ENCODE results near the gene AQP6.

Gene AQP6

GRCh38 chr12:49944046-49944445, 28.7 kb upstream of the AQP6 start:
- H3K36me3 ChIP-seq (ENCODE audit: insufficient read depth, low read length): no peaks in the 10 kb centered on the region
- peaks cover 20% of the 10 kb centered on the region for H3K4me1 ChIP-seq (ENCODE audit: insufficient read depth, low read length)
- no peak overlapping the region for H3K27ac ChIP-seq (ENCODE audit: low read depth, low read length)
- H3K27me3 ChIP-seq (ENCODE audit: insufficient read depth, low read length): peaks cover 13% of the 10 kb centered on the region; the same call in 1 of the 2 replicates
- H3K4me3 ChIP-seq (ENCODE audit: low read length): no peak overlapping the region
- 91% methylated on average over 4 of the region's 5 CpGs for WGBS
- H3K9ac ChIP-seq (ENCODE audit: low read depth, low read length): no peak overlapping the region
- H3K9me3 ChIP-seq (ENCODE audit: insufficient read depth, low read depth, low read length): no peaks in the 10 kb centered on the region

DNA sequence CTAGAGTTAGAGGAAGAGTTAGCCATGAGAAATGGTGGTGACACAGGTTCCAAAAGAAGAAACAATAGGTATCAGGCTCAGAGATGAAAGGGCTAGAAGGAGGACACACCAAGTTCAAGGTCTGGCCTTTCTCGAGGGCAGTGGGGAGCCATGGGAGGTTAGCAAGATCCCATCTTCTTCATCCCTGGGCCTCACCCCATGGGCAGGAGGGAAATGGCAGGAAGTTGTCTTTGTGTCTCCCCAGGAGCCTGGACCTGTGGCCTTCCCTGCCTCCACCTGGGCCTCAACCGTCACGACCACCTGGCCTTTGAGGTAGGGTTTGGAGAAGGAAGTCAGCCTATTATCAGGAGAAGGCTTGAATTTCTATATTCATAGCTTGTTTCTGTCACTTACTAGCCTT, 28.0 kb upstream of the AQP6 start:
- H3K36me3 ChIP-seq (ENCODE audit: insufficient read depth, low read length): no peaks in the 10 kb centered on the region
- no peaks in the 10 kb centered on the region for H3K9me3 ChIP-seq (ENCODE audit: insufficient read depth, low read depth, low read length)
- whole genome bisulfite sequencing: 85% methylated on average over 3 of the region's 3 CpGs
- H3K4me1 ChIP-seq (ENCODE audit: insufficient read depth, low read length): peaks cover 20% of the 10 kb centered on the region
- peaks cover 13% of the 10 kb centered on the region; the same call in 1 of the 2 replicates for H3K27me3 ChIP-seq (ENCODE audit: insufficient read depth, low read length)
- no peak overlapping the region for H3K4me3 ChIP-seq (ENCODE audit: low read length)
- no peak overlapping the region for H3K9ac ChIP-seq (ENCODE audit: low read depth, low read length)
- H3K27ac ChIP-seq (ENCODE audit: low read depth, low read length): no peak overlapping the region

- Histone ChIP-seq H3K9me3 (ENCODE audit: insufficient read depth, low read depth, low read length) (no peaks in the 10 kb centered on the region), H3K36me3 (ENCODE audit: insufficient read depth, low read length) (no peaks in the 10 kb centered on the region), H3K9ac (ENCODE audit: low read depth, low read length) (no peak overlapping the region), H3K27me3 (ENCODE audit: insufficient read depth, low read length) (peaks cover 13% of the 10 kb centered on the region; the same call in 1 of the 2 replicates), H3K27ac (ENCODE audit: low read depth, low read length) (peak overlapping the region; percentile 13; the same call in 1 of the 2 replicates), H3K4me1 (ENCODE audit: insufficient read depth, low read length) (peaks cover 20% of the 10 kb centered on the region), H3K4me3 (ENCODE audit: low read length) (peak overlapping the region; percentile 44)
- 7% methylated on average over 28 of the region's 28 CpGs for WGBS
Measured at GRCh38 chr12:49945394-49946080, 27.2 kb upstream of the AQP6 start.

- 56% methylated on average over 9 of the region's 9 CpGs for WGBS
- Histone ChIP-seq H3K27me3 (ENCODE audit: insufficient read depth, low read length) (peaks cover 13% of the 10 kb centered on the region; the same call in 1 of the 2 replicates), H3K9me3 (ENCODE audit: insufficient read depth, low read depth, low read length) (no peaks in the 10 kb centered on the region), H3K4me1 (ENCODE audit: insufficient read depth, low read length) (peaks cover 20% of the 10 kb centered on the region), H3K36me3 (ENCODE audit: insufficient read depth, low read length) (no peaks in the 10 kb centered on the region), H3K9ac (ENCODE audit: low read depth, low read length) (no peak overlapping the region), H3K27ac (ENCODE audit: low read depth, low read length) (peak overlapping the region; percentile 13; the same call in 1 of the 2 replicates), H3K4me3 (ENCODE audit: low read length) (peak overlapping the region; percentile 8; the same call in 1 of the 2 replicates)
Measured at GRCh38 chr12:49946086-49946485, 26.7 kb upstream of the AQP6 start.

DNA sequence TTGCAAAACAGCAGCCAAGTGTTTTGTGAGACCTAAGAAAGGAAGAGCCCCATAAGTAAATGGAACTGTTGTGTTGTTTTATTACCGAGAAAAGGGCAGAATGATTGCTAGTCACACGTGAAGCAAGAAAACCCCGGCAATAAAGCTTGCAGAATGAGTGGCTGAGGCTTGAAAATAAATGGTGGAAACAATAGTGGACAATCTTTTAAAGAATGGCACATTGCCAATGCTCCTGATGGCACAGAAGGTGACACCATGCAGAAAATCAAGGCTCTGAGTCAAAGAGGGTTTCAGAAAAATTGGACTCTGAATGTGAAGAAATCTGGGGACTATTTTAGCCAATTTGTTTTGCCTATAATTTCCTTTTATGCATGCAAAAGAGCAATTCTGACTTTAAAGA, 26.2 kb upstream of the AQP6 start:
- H3K9ac ChIP-seq (ENCODE audit: low read depth, low read length): no peak overlapping the region
- peaks cover 20% of the 10 kb centered on the region for H3K4me1 ChIP-seq (ENCODE audit: insufficient read depth, low read length)
- H3K36me3 ChIP-seq (ENCODE audit: insufficient read depth, low read length): no peaks in the 10 kb centered on the region
- H3K27ac ChIP-seq (ENCODE audit: low read depth, low read length): no peak overlapping the region
- no peak overlapping the region; the same call in 1 of the 2 replicates for H3K4me3 ChIP-seq (ENCODE audit: low read length)
- H3K27me3 ChIP-seq (ENCODE audit: insufficient read depth, low read length): peaks cover 13% of the 10 kb centered on the region; the same call in 1 of the 2 replicates
- no peaks in the 10 kb centered on the region for H3K9me3 ChIP-seq (ENCODE audit: insufficient read depth, low read depth, low read length)
- WGBS: 80% methylated on average over 3 of the region's 3 CpGs

GRCh38 chr12:49947593-49948226, 25.0 kb upstream of the AQP6 start:
- Histone ChIP-seq H3K36me3 (ENCODE audit: insufficient read depth, low read length) (no peaks in the 10 kb centered on the region), H3K9ac (ENCODE audit: low read depth, low read length) (no peak overlapping the region), H3K9me3 (ENCODE audit: insufficient read depth, low read depth, low read length) (no peaks in the 10 kb centered on the region), H3K27ac (ENCODE audit: low read depth, low read length) (no peak overlapping the region), H3K4me3 (ENCODE audit: low read length) (no peak overlapping the region), H3K27me3 (ENCODE audit: insufficient read depth, low read length) (peaks cover 13% of the 10 kb centered on the region; the same call in 1 of the 2 replicates), H3K4me1 (ENCODE audit: insufficient read depth, low read length) (peaks cover 16% of the 10 kb centered on the region)
- 83% methylated on average over 7 of the region's 7 CpGs for WGBS

- Histone ChIP-seq H3K4me3 (ENCODE audit: low read length) (no peak overlapping the region), H3K36me3 (ENCODE audit: insufficient read depth, low read length) (no peaks in the 10 kb centered on the region), H3K27ac (ENCODE audit: low read depth, low read length) (no peak overlapping the region), H3K4me1 (ENCODE audit: insufficient read depth, low read length) (peaks cover 11% of the 10 kb centered on the region), H3K27me3 (ENCODE audit: insufficient read depth, low read length) (peaks cover 15% of the 10 kb centered on the region), H3K9ac (ENCODE audit: low read depth, low read length) (no peak overlapping the region), H3K9me3 (ENCODE audit: insufficient read depth, low read depth, low read length) (no peaks in the 10 kb centered on the region)
- WGBS: 92% methylated on average over 12 of the region's 13 CpGs
Measured at GRCh38 chr12:49948866-49949845, 23.6 kb upstream of the AQP6 start.

- H3K27me3 ChIP-seq (ENCODE audit: insufficient read depth, low read length): peaks cover 14% of the 10 kb centered on the region
- no peak overlapping the region for H3K27ac ChIP-seq (ENCODE audit: low read depth, low read length)
- no peaks in the 10 kb centered on the region for H3K36me3 ChIP-seq (ENCODE audit: insufficient read depth, low read length)
- WGBS: 92% methylated on average over 3 of the region's 3 CpGs
- H3K4me3 ChIP-seq (ENCODE audit: low read length): no peak overlapping the region
- H3K4me1 ChIP-seq (ENCODE audit: insufficient read depth, low read length): peaks cover 11% of the 10 kb centered on the region
- no peak overlapping the region for H3K9ac ChIP-seq (ENCODE audit: low read depth, low read length)
- no peaks in the 10 kb centered on the region for H3K9me3 ChIP-seq (ENCODE audit: insufficient read depth, low read depth, low read length)
Measured at GRCh38 chr12:49949866-49950265, 22.9 kb upstream of the AQP6 start.

DNA sequence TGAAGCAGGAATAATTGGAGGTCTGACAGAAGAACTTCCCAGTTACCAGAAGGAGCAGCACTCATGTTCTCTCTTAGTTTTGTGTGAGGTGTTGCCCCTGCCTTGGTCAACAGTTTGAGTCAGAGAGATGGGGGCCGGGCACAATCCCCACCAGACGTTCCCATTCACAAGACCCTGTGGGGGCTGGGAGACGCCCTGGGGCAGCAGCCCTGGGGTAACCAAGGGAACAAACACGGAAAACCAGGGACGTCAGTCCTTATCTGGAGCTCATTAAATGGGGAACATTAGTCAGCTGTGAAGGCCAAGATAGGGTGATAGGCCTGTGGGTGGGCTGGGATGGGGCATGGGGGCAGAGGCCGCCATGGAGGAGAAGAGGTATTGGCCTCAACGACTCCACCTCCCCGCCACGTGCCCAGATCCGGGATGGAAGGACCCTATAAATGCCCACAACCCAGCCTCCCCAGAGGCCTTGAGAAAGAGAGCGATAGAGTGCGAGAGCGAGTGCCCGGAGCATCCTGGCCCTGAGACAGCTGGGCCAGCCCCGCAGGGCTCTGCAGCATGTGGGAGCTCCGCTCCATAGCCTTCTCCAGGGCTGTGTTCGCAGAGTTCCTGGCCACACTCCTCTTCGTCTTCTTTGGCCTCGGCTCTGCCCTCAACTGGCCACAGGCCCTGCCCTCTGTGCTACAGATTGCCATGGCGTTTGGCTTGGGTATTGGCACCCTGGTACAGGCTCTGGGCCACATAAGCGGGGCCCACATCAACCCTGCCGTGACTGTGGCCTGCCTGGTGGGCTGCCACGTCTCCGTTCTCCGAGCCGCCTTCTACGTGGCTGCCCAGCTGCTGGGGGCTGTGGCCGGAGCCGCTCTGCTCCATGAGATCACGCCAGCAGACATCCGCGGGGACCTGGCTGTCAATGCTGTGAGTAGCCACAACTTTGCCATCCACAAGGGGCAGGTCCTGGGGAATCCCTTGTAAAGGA, 22.2 kb upstream of the AQP6 start, which contains the start of gene AQP2:
Gene AQP2 (plus strand): TSS at position 465 of the 979 bp plus-strand sequence. CDS start 94 bp downstream, at position 559.
- peaks cover 11% of the 10 kb centered on the region for H3K4me1 ChIP-seq (ENCODE audit: insufficient read depth, low read length)
- no peak within 1 kb of the TSS for H3K9ac ChIP-seq (ENCODE audit: low read depth, low read length)
- H3K36me3 ChIP-seq (ENCODE audit: insufficient read depth, low read length): no peaks in the 10 kb centered on the region
- no peaks in the 10 kb centered on the region for H3K9me3 ChIP-seq (ENCODE audit: insufficient read depth, low read depth, low read length)
- 91% methylated on average over 32 of the region's 32 CpGs for WGBS
- peaks cover 12% of the 10 kb centered on the region for H3K27me3 ChIP-seq (ENCODE audit: insufficient read depth, low read length)
- no peak within 1 kb of the TSS for H3K27ac ChIP-seq (ENCODE audit: low read depth, low read length)
- H3K4me3 ChIP-seq (ENCODE audit: low read length): no peak within 1 kb of the TSS

All from HUES64 (cell line).